Hindlimb muscle (tissue), 1 donor: ENCODE measurements around the gene LMO7. TPM values are rescaled to one million over a fixed set of nuclear protein-coding genes. Genes with fewer than 3 reads are reported as not detected.
"Not testable (repeated sequence)": the region's sequence is repeated elsewhere in the genome, so short reads cannot be mapped to it uniquely, and the experiment has no call there.

ENCODE experiments used
- DNase-seq: peaks from one replicate; pipeline ENCODE4 v3.0.0-alpha.2; 2013
- polyA plus RNA-seq: library from polyadenylated mRNA; unstranded; fragments of 120-200 nt; gene quantifications from one replicate; pipeline ENCODE4 v1.2.1, GENCODE V29; 2013; ENCODE audit not compliant: insufficient read length

LMO7 gene
- polyA plus RNA-seq, 1 donor: 200 TPM

GRCh38 chr13:75700552-75700951 is 64.4 kb downstream of the LMO7 start:
- no peak for DNase-seq

GRCh38 chr13:75702476-75702875 is 66.3 kb downstream of the LMO7 start:
- no peak for DNase-seq

GRCh38 chr13:75703769-75704168 is 67.6 kb downstream of the LMO7 start:
- DNase-seq: no peak

- DNase-seq: no peak
Observed at GRCh38 chr13:75704194-75704926, 68.2 kb downstream of the LMO7 start.

GRCh38 chr13:75704927-75705288 is 68.8 kb downstream of the LMO7 start:
- DNase-seq: no peak

- DNase-seq: no peak
Observed at GRCh38 chr13:75705395-75705794, 69.3 kb downstream of the LMO7 start.

- no peak for DNase-seq
Observed at GRCh38 chr13:75705908-75706307, 69.8 kb downstream of the LMO7 start.

GRCh38 chr13:75713852-75714251 is 77.7 kb downstream of the LMO7 start:
- no peak for DNase-seq

GRCh38 chr13:75715601-75716523 is 79.7 kb downstream of the LMO7 start:
- DNase-seq: no peak

- DNase-seq: no peak
Observed at GRCh38 chr13:75717525-75717924, 81.4 kb downstream of the LMO7 start.

GRCh38 chr13:75721307-75721706 is 85.2 kb downstream of the LMO7 start:
- DNase-seq: no peak

GRCh38 chr13:75723901-75724300 is 87.8 kb downstream of the LMO7 start:
- no peak for DNase-seq

GRCh38 chr13:75724752-75725517 is 88.8 kb downstream of the LMO7 start:
- no peak for DNase-seq

GRCh38 chr13:75725736-75726135 is 89.6 kb downstream of the LMO7 start:
- no peak for DNase-seq

- DNase-seq: no peak
Observed at GRCh38 chr13:75726306-75726705, 90.2 kb downstream of the LMO7 start.

GRCh38 chr13:75733113-75733512 is 97.0 kb downstream of the LMO7 start:
- DNase-seq: not testable (repeated sequence)

GRCh38 chr13:75736173-75736572 is 100.0 kb downstream of the LMO7 start:
- no peak for DNase-seq

- DNase-seq: no peak
Observed at GRCh38 chr13:75738841-75739240, 102.7 kb downstream of the LMO7 start.

GRCh38 chr13:75739244-75739868 is 103.2 kb downstream of the LMO7 start:
- no peak for DNase-seq

- DNase-seq: no peak
Observed at GRCh38 chr13:75740031-75740430, 103.9 kb downstream of the LMO7 start.

- not testable (repeated sequence) for DNase-seq
Observed at GRCh38 chr13:75743072-75743471, 106.9 kb downstream of the LMO7 start.

GRCh38 chr13:75744127-75744526 is 108.0 kb downstream of the LMO7 start:
- no peak for DNase-seq

GRCh38 chr13:75745387-75745786 is 109.3 kb downstream of the LMO7 start:
- no peak for DNase-seq
